Loucy (cell line): ENCODE measurements around the gene KIZ.
"Not testable (repeated sequence)": the region's sequence is repeated elsewhere in the genome, so short reads cannot be mapped to it uniquely, and the experiment has no call there.

Source experiments
- H2AFZ ChIP-seq: fragments of 200-600 bp; sonication (generic); 2 replicates; pipeline ENCODE4 v1.6.0; 2016; ENCODE audit warnings: antibody characterized with exemption, mild to moderate bottlenecking, low read length, moderate library complexity
- H3F3A ChIP-seq: fragments of 200-600 bp; 2 replicates; pipeline ENCODE4 v1.6.0; 2016; ENCODE audit warnings: antibody characterized with exemption, low read depth, mild to moderate bottlenecking
- H3K27me3 ChIP-seq: fragments of 200-600 bp; sonication (generic); 2 replicates; pipeline ENCODE4 v1.6.1; 2014; ENCODE audit warnings: low read length, mild to moderate bottlenecking; ENCODE audit not compliant: insufficient read depth, poor library complexity, severe bottlenecking
- H3K36me3 ChIP-seq: fragments of 200-600 bp; sonication (generic); 2 replicates; pipeline ENCODE4 v1.6.1; 2016; ENCODE audit warnings: low read length; ENCODE audit not compliant: insufficient read depth
- H3K4me1 ChIP-seq: fragments of 200-600 bp; sonication (generic); 2 replicates; pipeline ENCODE4 v1.5.1; 2014; ENCODE audit warnings: low read length, mild to moderate bottlenecking; ENCODE audit not compliant: insufficient read depth, poor library complexity, severe bottlenecking
- H3K4me2 ChIP-seq: fragments of 200-600 bp; sonication (generic); 2 replicates; pipeline ENCODE4 v1.6.0; 2014; ENCODE audit warnings: antibody characterized with exemption, low read length, low read depth, mild to moderate bottlenecking; ENCODE audit not compliant: poor library complexity, severe bottlenecking
- H3K4me3 ChIP-seq: fragments of 200-600 bp; sonication (generic); 2 replicates; pipeline ENCODE4 v1.5.1; 2014; ENCODE audit warnings: low read length, mild to moderate bottlenecking, mixed read lengths; ENCODE audit not compliant: poor library complexity, severe bottlenecking
- H3K79me2 ChIP-seq: fragments of 200-600 bp; sonication (generic); 2 replicates; pipeline ENCODE4 v1.6.1; 2014; ENCODE audit warnings: low read length; ENCODE audit not compliant: insufficient read depth
- H3K9ac ChIP-seq: fragments of 200-600 bp; sonication (generic); 2 replicates; pipeline ENCODE4 v1.6.0; 2014; ENCODE audit warnings: mild to moderate bottlenecking, low read depth, low read length, moderate library complexity; ENCODE audit not compliant: poor library complexity, severe bottlenecking
- H3K9me2 ChIP-seq: fragments of 200-600 bp; sonication (generic); replicated peaks from 2 replicates; pipeline ENCODE4 v1.6.1; 2016; ENCODE audit warnings: low read depth, low read length, mixed read lengths
- H3K9me3 ChIP-seq: fragments of 200-600 bp; sonication (generic); 2 replicates; pipeline ENCODE4 v1.6.1; 2014; ENCODE audit warnings: mild to moderate bottlenecking, antibody characterized with exemption, low read length, low read depth; ENCODE audit not compliant: insufficient read depth
- H4K20me1 ChIP-seq: fragments of 200-600 bp; sonication (generic); 2 replicates; pipeline ENCODE4 v1.6.0; 2014; ENCODE audit warnings: antibody characterized with exemption, low read length, mild to moderate bottlenecking; ENCODE audit not compliant: insufficient read depth, poor library complexity, severe bottlenecking
- EZH2phosphoT487 ChIP-seq: fragments of 200-600 bp; IDR thresholded peaks from 2 replicates; pipeline ENCODE4 v1.6.1; 2018; ENCODE audit warnings: antibody characterized with exemption, mild to moderate bottlenecking, moderate library complexity, borderline replicate concordance
- TF ChIP-seq, protein P1 (sequence below): fragments of 200-600 bp; sonication (generic); conservative IDR thresholded peaks from 2 replicates; pipeline ENCODE4 v1.5.1; 2014; ENCODE audit warnings: mild to moderate bottlenecking, antibody characterized with exemption, low read length

KIZ gene

GRCh38 chr20:21244808-21245207 lies 118.9 kb downstream of the KIZ start:
- H4K20me1 ChIP-seq: no peaks in the 10 kb centered on the region
- TF ChIP-seq, protein P1, sequence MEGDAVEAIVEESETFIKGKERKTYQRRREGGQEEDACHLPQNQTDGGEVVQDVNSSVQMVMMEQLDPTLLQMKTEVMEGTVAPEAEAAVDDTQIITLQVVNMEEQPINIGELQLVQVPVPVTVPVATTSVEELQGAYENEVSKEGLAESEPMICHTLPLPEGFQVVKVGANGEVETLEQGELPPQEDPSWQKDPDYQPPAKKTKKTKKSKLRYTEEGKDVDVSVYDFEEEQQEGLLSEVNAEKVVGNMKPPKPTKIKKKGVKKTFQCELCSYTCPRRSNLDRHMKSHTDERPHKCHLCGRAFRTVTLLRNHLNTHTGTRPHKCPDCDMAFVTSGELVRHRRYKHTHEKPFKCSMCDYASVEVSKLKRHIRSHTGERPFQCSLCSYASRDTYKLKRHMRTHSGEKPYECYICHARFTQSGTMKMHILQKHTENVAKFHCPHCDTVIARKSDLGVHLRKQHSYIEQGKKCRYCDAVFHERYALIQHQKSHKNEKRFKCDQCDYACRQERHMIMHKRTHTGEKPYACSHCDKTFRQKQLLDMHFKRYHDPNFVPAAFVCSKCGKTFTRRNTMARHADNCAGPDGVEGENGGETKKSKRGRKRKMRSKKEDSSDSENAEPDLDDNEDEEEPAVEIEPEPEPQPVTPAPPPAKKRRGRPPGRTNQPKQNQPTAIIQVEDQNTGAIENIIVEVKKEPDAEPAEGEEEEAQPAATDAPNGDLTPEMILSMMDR: no peak
- TF ChIP-seq EZH2phosphoT487: no peak
- no peak overlapping the region for H3K9ac ChIP-seq

DNA sequence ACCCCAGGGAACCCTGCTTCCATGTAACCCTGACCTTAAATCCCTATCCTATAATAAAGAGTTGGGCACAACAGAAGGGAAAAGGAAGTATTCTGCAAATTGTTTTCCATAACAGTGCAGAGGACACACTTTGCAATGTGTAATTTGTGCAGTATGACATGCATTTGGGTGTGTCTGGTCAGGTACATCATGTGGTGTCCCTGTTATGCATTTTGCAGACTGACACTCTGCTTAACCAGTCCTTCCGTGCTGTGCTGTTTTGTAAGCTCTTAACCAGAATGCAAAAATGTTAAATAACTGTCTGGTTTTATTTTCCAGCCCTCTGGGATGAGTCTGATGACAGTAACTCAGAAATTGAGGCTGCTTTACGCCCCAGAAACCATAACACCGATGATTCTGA lies 120.3 kb downstream of the KIZ start:
- TF ChIP-seq, protein P1: no peak
- no peak for TF ChIP-seq EZH2phosphoT487

More at GRCh38 chr20:21244808-21245207, 118.9 kb downstream of the KIZ start:
- Histone ChIP-seq H3F3A (no peaks in the 10 kb centered on the region), H3K79me2 (no peaks in the 10 kb centered on the region), H3K9me3 (no peaks in the 10 kb centered on the region), H3K4me2 (no peak overlapping the region), H3K9me2 (no peaks in the 10 kb centered on the region), H3K4me3 (no peak overlapping the region), H2AFZ (no peak overlapping the region), H3K36me3 (peaks cover 8% of the 10 kb centered on the region; the same call in 1 of the 2 replicates), H3K4me1 (no peaks in the 10 kb centered on the region), H3K27me3 (no peaks in the 10 kb centered on the region)

GRCh38 chr20:21247603-21248095 lies 121.8 kb downstream of the KIZ start:
- not testable (repeated sequence) for H3K9ac ChIP-seq, H3F3A ChIP-seq, H2AFZ ChIP-seq, H4K20me1 ChIP-seq, H3K79me2 ChIP-seq, H3K4me1 ChIP-seq, H3K9me3 ChIP-seq, H3K4me2 ChIP-seq, H3K4me3 ChIP-seq, H3K36me3 ChIP-seq, H3K9me2 ChIP-seq, H3K27me3 ChIP-seq

More for the DNA sequence above, 120.3 kb downstream of the KIZ start:
- no peak overlapping the region for H3K9ac ChIP-seq
- H2AFZ ChIP-seq: no peak overlapping the region
- H3K36me3 ChIP-seq: peaks cover 7% of the 10 kb centered on the region; the same call in 1 of the 2 replicates
- no peaks in the 10 kb centered on the region for H3F3A ChIP-seq
- no peak overlapping the region for H3K4me3 ChIP-seq
- H3K4me2 ChIP-seq: no peak overlapping the region
- H3K9me3 ChIP-seq: no peaks in the 10 kb centered on the region
- no peaks in the 10 kb centered on the region for H3K79me2 ChIP-seq
- H3K27me3 ChIP-seq: no peaks in the 10 kb centered on the region
- H3K9me2 ChIP-seq: no peaks in the 10 kb centered on the region
- no peaks in the 10 kb centered on the region for H3K4me1 ChIP-seq
- H4K20me1 ChIP-seq: no peaks in the 10 kb centered on the region

- Histone ChIP-seq H3F3A (no peaks in the 10 kb centered on the region), H3K9ac (no peak overlapping the region), H3K9me3 (no peaks in the 10 kb centered on the region), H3K79me2 (no peaks in the 10 kb centered on the region), H3K27me3 (no peaks in the 10 kb centered on the region), H3K36me3 (no peaks in the 10 kb centered on the region), H3K4me2 (no peak overlapping the region), H3K4me3 (no peak overlapping the region), H4K20me1 (no peaks in the 10 kb centered on the region), H3K4me1 (no peaks in the 10 kb centered on the region), H2AFZ (no peak overlapping the region), H3K9me2 (no peaks in the 10 kb centered on the region)
- no peak for TF ChIP-seq EZH2phosphoT487
- TF ChIP-seq, protein P1: no peak
Measured at GRCh38 chr20:21251278-21251677, 125.4 kb downstream of the KIZ start.
